HepG2 (cell line): Measurements from ENCODE around the gene CORO7. TPM values are rescaled to one million over a fixed set of nuclear protein-coding genes. Genes with fewer than 3 reads are reported as not detected.

ENCODE experiments used
- AKAP8 ChIP-seq: sonication (generic); formaldehyde crosslinking; IDR thresholded peaks from 2 replicates; pipeline ENCODE4 v1.5.1; 2020; ENCODE audit warnings: mild to moderate bottlenecking, missing genetic modification reagents
- BCL6 ChIP-seq: IDR thresholded peaks from 2 replicates; pipeline ENCODE4 v1.6.1; 2016; ENCODE audit warnings: missing genetic modification reagents, missing compliant biosample characterization
- HDAC2 ChIP-seq: sonication (generic); formaldehyde crosslinking; IDR thresholded peaks from 2 replicates; pipeline ENCODE4 v1.4.0; 2020; ENCODE audit warnings: missing genetic modification reagents
- HMGXB3 ChIP-seq: sonication (generic); formaldehyde crosslinking; IDR thresholded peaks from 2 replicates; pipeline ENCODE4 v1.4.0; 2020; ENCODE audit warnings: missing genetic modification reagents, borderline replicate concordance
- PHF8 ChIP-seq: sonication (generic); formaldehyde crosslinking; IDR thresholded peaks from 2 replicates; pipeline ENCODE4 v1.5.0; 2020; ENCODE audit warnings: missing genetic modification reagents
- RXRA ChIP-seq: sonication (generic); formaldehyde crosslinking; IDR thresholded peaks from 2 replicates; pipeline ENCODE4 v1.5.1; 2020; ENCODE audit warnings: missing genetic modification reagents
- ZBTB14 ChIP-seq: sonication (generic); formaldehyde crosslinking; IDR thresholded peaks from 2 replicates; pipeline ENCODE4 v1.4.0; 2020; ENCODE audit warnings: missing genetic modification reagents
- ZNF256 ChIP-seq: sonication (generic); formaldehyde crosslinking; conservative IDR thresholded peaks from 2 replicates; pipeline ENCODE4 v1.4.0; 2020; ENCODE audit warnings: missing genetic modification reagents
- ZNF318 ChIP-seq: sonication (generic); formaldehyde crosslinking; IDR thresholded peaks from 2 replicates; pipeline ENCODE4 v1.4.0; 2020; ENCODE audit warnings: mild to moderate bottlenecking, missing genetic modification reagents
- ZNF567 ChIP-seq: sonication (generic); formaldehyde crosslinking; IDR thresholded peaks from 2 replicates; pipeline ENCODE4 v1.8.1; 2023; ENCODE audit warnings: mild to moderate bottlenecking, missing genetic modification reagents, borderline replicate concordance
- ZNF749 ChIP-seq: sonication (generic); formaldehyde crosslinking; IDR thresholded peaks from 2 replicates; pipeline ENCODE4 v1.8.0; 2022; ENCODE audit warnings: mild to moderate bottlenecking, missing genetic modification reagents, moderate library complexity, borderline replicate concordance
- ZSCAN5A ChIP-seq: sonication (generic); formaldehyde crosslinking; IDR thresholded peaks from 2 replicates; pipeline ENCODE4 v1.8.0; 2022; ENCODE audit warnings: mild to moderate bottlenecking, missing genetic modification reagents, borderline replicate concordance
- polyA plus RNA-seq, 8 experiments: library from polyadenylated mRNA; depleted of rRNA in 3 of 8; stranded (reverse) in 7 of 8; unstranded in 1 of 8; fragments of >200 nt; fragmentation: Illumina TruSeq in 4 of 8; extraction: Trizol in 4 of 8; gene quantifications; 2 replicates each; pipeline versions ENCODE4 v1.2.1 to v1.2.3, GENCODE V29; 2011 to 2016; ENCODE audit warnings: low read depth in 4 of 8, missing spikeins in 1 of 8, mixed read lengths in 1 of 8; ENCODE audit not compliant: insufficient read depth in 1 of 8
- total RNA-seq, 5 experiments: library from RNA; depleted of rRNA; stranded (reverse); fragments of >200 nt; fragmentation: Illumina TruSeq; extraction: Trizol; gene quantifications; 2 replicates each; pipeline ENCODE4 v1.2.3, GENCODE V29; 2016; ENCODE audit warnings: low read depth in 1 of 5

CORO7 gene
- total and polyA plus RNA-seq, 2 of the 13 experiments (the other 11 are each of a cell fraction or from before 2014, with no cell fraction given) = 9.9 to 14.3 TPM

DNA sequence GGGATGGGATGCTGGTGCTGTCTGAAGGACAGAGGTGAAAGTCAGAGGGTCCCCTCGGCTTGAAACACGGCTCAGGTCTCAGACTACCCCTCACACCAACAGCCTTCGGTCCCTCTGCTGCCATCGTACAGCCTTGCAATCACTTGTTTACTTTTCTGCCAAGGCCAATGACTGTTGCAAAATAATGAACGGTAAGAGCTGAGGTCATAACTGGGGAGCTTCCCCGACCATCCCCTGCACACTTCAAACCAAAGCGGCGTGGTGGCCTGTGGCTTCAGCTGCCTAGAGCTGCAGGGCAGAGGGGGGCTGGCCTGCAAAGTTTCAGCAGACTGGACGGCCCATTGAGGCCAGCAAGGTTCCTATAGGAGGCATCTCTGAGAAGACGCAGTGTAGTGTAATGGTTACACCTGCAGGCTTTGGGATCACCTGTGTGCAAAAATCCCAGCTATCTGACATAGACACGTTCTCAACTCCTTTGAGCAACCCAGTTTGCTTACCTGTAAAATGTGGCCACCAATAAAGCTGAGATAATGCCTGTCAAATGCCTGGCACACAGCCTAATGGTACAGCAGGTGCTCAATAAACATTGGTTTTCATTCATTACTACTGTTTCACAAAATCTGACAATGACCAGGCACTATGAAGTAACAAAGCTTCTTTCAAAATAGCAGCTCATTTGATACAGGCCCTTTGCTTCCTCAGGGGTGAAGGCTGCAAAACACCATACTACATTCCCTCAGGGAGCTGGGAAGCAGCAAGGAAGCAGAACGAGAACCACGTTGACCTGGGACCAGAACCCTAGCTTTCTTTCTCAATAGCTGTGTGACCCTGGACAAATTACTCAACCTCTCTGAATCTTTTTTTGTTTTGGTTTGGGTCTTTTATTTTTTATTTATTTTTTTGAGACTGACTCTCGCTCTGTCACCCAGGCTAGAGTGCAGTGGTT, 70.3 kb downstream of the CORO7 start (continued):
- TF ChIP-seq ZNF318 (CRISPR knock-in tag) (peak; percentile 18; the same call in 1 of the 2 replicates), RXRA (CRISPR knock-in tag) (peak; percentile 64; the same call in 1 of the 2 replicates), BCL6 (CRISPR knock-in tag) (peak; percentile 79), ZNF256 (CRISPR knock-in tag) (0 out of 2 replicates have a peak, but pooled peaks have one; percentile 26), ZNF749 (CRISPR knock-in tag) (peak; percentile 14; the same call in 1 of the 2 replicates), ZBTB14 (CRISPR knock-in tag) (no peak), AKAP8 (CRISPR knock-in tag) (peak; percentile 76; the same call in 1 of the 2 replicates), ZSCAN5A (CRISPR knock-in tag) (no peak), ZNF567 (CRISPR knock-in tag) (no peak), HMGXB3 (CRISPR knock-in tag) (peak; percentile 70; the same call in 1 of the 2 replicates), HDAC2 (CRISPR knock-in tag) (peak; percentile 87), PHF8 (CRISPR knock-in tag) (peak; percentile 26; the same call in 1 of the 2 replicates)
